HepG2 (cell line): ENCODE measurements around the gene STK24. TPM values are rescaled to one million over a fixed set of nuclear protein-coding genes. Genes with fewer than 3 reads are reported as not detected.

ENCODE experiments used
- ARID3A ChIP-seq: IDR thresholded peaks from 2 replicates; pipeline ENCODE4 v1.6.1; 2012; ENCODE audit warnings: low read depth, low read length, improper control_type of control experiment
- CEBPG ChIP-seq: IDR thresholded peaks from 2 replicates; pipeline ENCODE4 v1.6.1; 2016
- CREB1 ChIP-seq, 2 experiments: fragments of 450-650 bp in 1 of 2; IDR thresholded peaks; 2 replicates each; pipeline ENCODE4 v1.6.1; 2016 to 2017; ENCODE audit warnings: control low read depth in 1 of 2, mild to moderate bottlenecking in 1 of 2, missing compliant biosample characterization in 1 of 2, missing genetic modification characterization in 1 of 2
- ESRRA ChIP-seq: sonication (generic); formaldehyde crosslinking; IDR thresholded peaks from 2 replicates; pipeline ENCODE4 v1.5.1; 2020; ENCODE audit warnings: mild to moderate bottlenecking, low read depth, missing genetic modification reagents
- ETV5 ChIP-seq: IDR thresholded peaks from 2 replicates; pipeline ENCODE4 v1.6.1; 2018; ENCODE audit warnings: missing biosample characterization, missing genetic modification reagents, inconsistent platforms, borderline replicate concordance
- GATAD2A ChIP-seq: IDR thresholded peaks from 2 replicates; pipeline ENCODE4 v1.6.1; 2016
- ISL2 ChIP-seq: sonication (generic); formaldehyde crosslinking; IDR thresholded peaks from 2 replicates; pipeline ENCODE4 v1.5.0; 2020; ENCODE audit warnings: missing genetic modification reagents
- POGZ ChIP-seq: sonication (generic); formaldehyde crosslinking; IDR thresholded peaks from 2 replicates; pipeline ENCODE4 v1.4.0; 2020; ENCODE audit warnings: mild to moderate bottlenecking, missing genetic modification reagents
- PRMT3 ChIP-seq: sonication (generic); formaldehyde crosslinking; IDR thresholded peaks from 2 replicates; pipeline ENCODE4 v1.8.1; 2022; ENCODE audit warnings: low read depth, mild to moderate bottlenecking, moderate library complexity, missing genetic modification reagents, borderline replicate concordance
- TBX2 ChIP-seq: sonication (generic); formaldehyde crosslinking; IDR thresholded peaks from 2 replicates; pipeline ENCODE4 v1.5.0; 2020; ENCODE audit warnings: missing genetic modification reagents, mild to moderate bottlenecking, borderline replicate concordance
- ZBTB43 ChIP-seq: sonication (generic); formaldehyde crosslinking; conservative IDR thresholded peaks from 2 replicates; pipeline ENCODE4 v1.4.0; 2020; ENCODE audit warnings: missing genetic modification reagents
- ZFY ChIP-seq: sonication (generic); formaldehyde crosslinking; IDR thresholded peaks from 2 replicates; pipeline ENCODE4 v1.4.0; 2020; ENCODE audit warnings: missing genetic modification reagents
- ZNF124 ChIP-seq: sonication (generic); formaldehyde crosslinking; IDR thresholded peaks from 2 replicates; pipeline ENCODE4 v1.4.0; 2020; ENCODE audit warnings: missing genetic modification reagents
- polyA plus RNA-seq, 8 experiments: library from polyadenylated mRNA; depleted of rRNA in 3 of 8; stranded (reverse) in 7 of 8; unstranded in 1 of 8; fragments of >200 nt; fragmentation: Illumina TruSeq in 4 of 8; extraction: Trizol in 4 of 8; gene quantifications; 2 replicates each; pipeline versions ENCODE4 v1.2.1 to v1.2.3, GENCODE V29; 2011 to 2016; ENCODE audit warnings: low read depth in 4 of 8, missing spikeins in 1 of 8, mixed read lengths in 1 of 8; ENCODE audit not compliant: insufficient read depth in 1 of 8
- total RNA-seq, 5 experiments: library from RNA; depleted of rRNA; stranded (reverse); fragments of >200 nt; fragmentation: Illumina TruSeq; extraction: Trizol; gene quantifications; 2 replicates each; pipeline ENCODE4 v1.2.3, GENCODE V29; 2016; ENCODE audit warnings: low read depth in 1 of 5
- TF ChIP-seq, protein P1 (sequence below): sonication (generic); formaldehyde crosslinking; IDR thresholded peaks from 2 replicates; pipeline ENCODE4 v1.8.0; 2022; ENCODE audit warnings: low read depth, missing genetic modification reagents
- TF ChIP-seq, protein P2 (sequence below): sonication (generic); formaldehyde crosslinking; conservative IDR thresholded peaks from 2 replicates; pipeline ENCODE4 v1.8.0; 2022; ENCODE audit warnings: missing genetic modification reagents
- TF ChIP-seq, protein P3 (sequence below): sonication (generic); formaldehyde crosslinking; IDR thresholded peaks from 2 replicates; pipeline ENCODE4 v1.5.1; 2020; ENCODE audit warnings: mild to moderate bottlenecking, missing genetic modification reagents, borderline replicate concordance

STK24 gene
- total and polyA plus RNA-seq, 2 of the 13 experiments (the other 11 are each of a cell fraction or from before 2014, with no cell fraction given) = 51.3 to 73.0 TPM

GRCh38 chr13:98490195-98490836 is 86.6 kb downstream of the STK24 start (continued):
- TF ChIP-seq, protein P1, sequence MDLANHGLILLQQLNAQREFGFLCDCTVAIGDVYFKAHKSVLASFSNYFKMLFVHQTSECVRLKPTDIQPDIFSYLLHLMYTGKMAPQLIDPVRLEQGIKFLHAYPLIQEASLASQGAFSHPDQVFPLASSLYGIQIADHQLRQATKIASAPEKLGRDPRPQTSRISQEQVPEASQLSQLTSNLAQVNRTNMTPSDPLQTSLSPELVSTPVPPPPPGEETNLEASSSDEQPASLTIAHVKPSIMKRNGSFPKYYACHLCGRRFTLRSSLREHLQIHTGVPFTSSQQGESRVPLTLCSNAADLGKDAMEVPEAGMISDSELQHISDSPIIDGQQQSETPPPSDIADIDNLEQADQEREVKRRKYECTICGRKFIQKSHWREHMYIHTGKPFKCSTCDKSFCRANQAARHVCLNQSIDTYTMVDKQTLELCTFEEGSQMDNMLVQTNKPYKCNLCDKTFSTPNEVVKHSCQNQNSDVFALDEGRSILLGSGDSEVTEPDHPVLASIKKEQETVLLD (CRISPR knock-in tag) = 0 out of 2 replicates have a peak, but pooled peaks have one; percentile 30
- TF ChIP-seq POGZ (CRISPR knock-in tag) (0 out of 2 replicates have a peak, but pooled peaks have one; percentile 24), ISL2 (CRISPR knock-in tag) (peak; percentile 69; the same call in 1 of the 2 replicates), ESRRA (CRISPR knock-in tag) (peak; percentile 43; the same call in 1 of the 2 replicates), ZBTB43 (peak; percentile 77; the same call in 1 of the 2 replicates), CEBPG (CRISPR knock-in tag) (peak; percentile 72), CREB1 (IDR thresholded peaks at IDR 0.05) (no peak), CREB1 (CRISPR knock-in tag; IDR thresholded peaks at IDR 0.05) (peak; percentile 50; the same call in 1 of the 2 replicates), PRMT3 (no peak), ETV5 (CRISPR knock-in tag) (peak; percentile 72), ZFY (peak; percentile 30; the same call in 1 of the 2 replicates), TBX2 (peak; percentile 87), ARID3A (peak; percentile 78), GATAD2A (CRISPR knock-in tag) (peak; percentile 67), ZNF124 (CRISPR knock-in tag) (no peak)
- TF ChIP-seq, protein P2, sequence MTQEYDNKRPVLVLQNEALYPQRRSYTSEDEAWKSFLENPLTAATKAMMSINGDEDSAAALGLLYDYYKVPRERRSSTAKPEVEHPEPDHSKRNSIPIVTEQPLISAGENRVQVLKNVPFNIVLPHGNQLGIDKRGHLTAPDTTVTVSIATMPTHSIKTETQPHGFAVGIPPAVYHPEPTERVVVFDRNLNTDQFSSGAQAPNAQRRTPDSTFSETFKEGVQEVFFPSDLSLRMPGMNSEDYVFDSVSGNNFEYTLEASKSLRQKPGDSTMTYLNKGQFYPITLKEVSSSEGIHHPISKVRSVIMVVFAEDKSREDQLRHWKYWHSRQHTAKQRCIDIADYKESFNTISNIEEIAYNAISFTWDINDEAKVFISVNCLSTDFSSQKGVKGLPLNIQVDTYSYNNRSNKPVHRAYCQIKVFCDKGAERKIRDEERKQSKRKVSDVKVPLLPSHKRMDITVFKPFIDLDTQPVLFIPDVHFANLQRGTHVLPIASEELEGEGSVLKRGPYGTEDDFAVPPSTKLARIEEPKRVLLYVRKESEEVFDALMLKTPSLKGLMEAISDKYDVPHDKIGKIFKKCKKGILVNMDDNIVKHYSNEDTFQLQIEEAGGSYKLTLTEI (CRISPR knock-in tag) = no peak
- TF ChIP-seq, protein P3, sequence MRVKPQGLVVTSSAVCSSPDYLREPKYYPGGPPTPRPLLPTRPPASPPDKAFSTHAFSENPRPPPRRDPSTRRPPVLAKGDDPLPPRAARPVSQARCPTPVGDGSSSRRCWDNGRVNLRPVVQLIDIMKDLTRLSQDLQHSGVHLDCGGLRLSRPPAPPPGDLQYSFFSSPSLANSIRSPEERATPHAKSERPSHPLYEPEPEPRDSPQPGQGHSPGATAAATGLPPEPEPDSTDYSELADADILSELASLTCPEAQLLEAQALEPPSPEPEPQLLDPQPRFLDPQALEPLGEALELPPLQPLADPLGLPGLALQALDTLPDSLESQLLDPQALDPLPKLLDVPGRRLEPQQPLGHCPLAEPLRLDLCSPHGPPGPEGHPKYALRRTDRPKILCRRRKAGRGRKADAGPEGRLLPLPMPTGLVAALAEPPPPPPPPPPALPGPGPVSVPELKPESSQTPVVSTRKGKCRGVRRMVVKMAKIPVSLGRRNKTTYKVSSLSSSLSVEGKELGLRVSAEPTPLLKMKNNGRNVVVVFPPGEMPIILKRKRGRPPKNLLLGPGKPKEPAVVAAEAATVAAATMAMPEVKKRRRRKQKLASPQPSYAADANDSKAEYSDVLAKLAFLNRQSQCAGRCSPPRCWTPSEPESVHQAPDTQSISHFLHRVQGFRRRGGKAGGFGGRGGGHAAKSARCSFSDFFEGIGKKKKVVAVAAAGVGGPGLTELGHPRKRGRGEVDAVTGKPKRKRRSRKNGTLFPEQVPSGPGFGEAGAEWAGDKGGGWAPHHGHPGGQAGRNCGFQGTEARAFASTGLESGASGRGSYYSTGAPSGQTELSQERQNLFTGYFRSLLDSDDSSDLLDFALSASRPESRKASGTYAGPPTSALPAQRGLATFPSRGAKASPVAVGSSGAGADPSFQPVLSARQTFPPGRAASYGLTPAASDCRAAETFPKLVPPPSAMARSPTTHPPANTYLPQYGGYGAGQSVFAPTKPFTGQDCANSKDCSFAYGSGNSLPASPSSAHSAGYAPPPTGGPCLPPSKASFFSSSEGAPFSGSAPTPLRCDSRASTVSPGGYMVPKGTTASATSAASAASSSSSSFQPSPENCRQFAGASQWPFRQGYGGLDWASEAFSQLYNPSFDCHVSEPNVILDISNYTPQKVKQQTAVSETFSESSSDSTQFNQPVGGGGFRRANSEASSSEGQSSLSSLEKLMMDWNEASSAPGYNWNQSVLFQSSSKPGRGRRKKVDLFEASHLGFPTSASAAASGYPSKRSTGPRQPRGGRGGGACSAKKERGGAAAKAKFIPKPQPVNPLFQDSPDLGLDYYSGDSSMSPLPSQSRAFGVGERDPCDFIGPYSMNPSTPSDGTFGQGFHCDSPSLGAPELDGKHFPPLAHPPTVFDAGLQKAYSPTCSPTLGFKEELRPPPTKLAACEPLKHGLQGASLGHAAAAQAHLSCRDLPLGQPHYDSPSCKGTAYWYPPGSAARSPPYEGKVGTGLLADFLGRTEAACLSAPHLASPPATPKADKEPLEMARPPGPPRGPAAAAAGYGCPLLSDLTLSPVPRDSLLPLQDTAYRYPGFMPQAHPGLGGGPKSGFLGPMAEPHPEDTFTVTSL (CRISPR knock-in tag) = peak; percentile 61; the same call in 1 of the 2 replicates
